ENCODE measurements around the gene PLBD1. TPM values are rescaled to one million over a fixed set of nuclear protein-coding genes. Genes with fewer than 3 reads are reported as not detected.

PLBD1 gene
- total RNA-seq (2014; rRNA removed; shearing (Covaris generic)): 0.46 and 0.54 TPM in 2 replicates
- 0.61 TPM in 1 of 2 replicates, not detected in the other for total RNA-seq (2022)
- Bru-seq, nascent RNA: percentile 21 among the genes with signal in this experiment
- BruChase-seq, experiment 1, labeled RNA remaining after a 6-hour chase: percentile 16 among the genes with signal in this experiment
- percentile 14 among the genes with signal in this experiment for BruChase-seq, experiment 2, labeled RNA remaining after a 2-hour chase
- long read RNA-seq, partial matches to known transcripts: 0 of 2 reads
- long read RNA-seq, other reads (novel, unspliced or antisense): 1 of 2 reads

GRCh38 chr12:14567351-14568162 is at the start of gene PLBD1:
PLBD1 (minus strand) TSS chr12:14567883; CDS start chr12:14567696, 187 bp downstream.
- Histone ChIP-seq H3K36me3 (ENCODE audit: insufficient read depth, low read length) (no peaks in the 10 kb centered on the region), H3K79me2 (ENCODE audit: insufficient read depth, low read depth, low read length) (no peaks in the 10 kb centered on the region), H4K20me1 (ENCODE audit: insufficient read depth, low read length) (no peaks in the 10 kb centered on the region), H3K27ac (ENCODE audit: low read depth, low read length, poor library complexity, severe bottlenecking) (no peak within 1 kb of the TSS), H3K4me3 (ENCODE audit: low read depth, low read length, poor library complexity, severe bottlenecking) (peak within 1 kb of the TSS; percentile 22), H3K9me2 (ENCODE audit: insufficient read depth, low read length) (no peaks in the 10 kb centered on the region), H2AFZ (ENCODE audit: low read length) (peak within 1 kb of the TSS; percentile 72; the same call in 1 of the 2 replicates), H3K4me1 (ENCODE audit: insufficient read depth, low read length, poor library complexity, severe bottlenecking) (peaks cover 12% of the 10 kb centered on the region), H3K4me2 (ENCODE audit: low read length) (peak within 1 kb of the TSS; percentile 49; the same call in 1 of the 2 replicates), H3K9me3 (ENCODE audit: low read length) (no peaks in the 10 kb centered on the region)
- CTCF ChIA-PET (ENCODE audit: unreplicated experiment): no interaction called here
- no TSS peak for BruUV-seq (replicated peaks)
- peak; percentile 46 for DNase-seq (ENCODE audit: low spot score)
- POLR2A ChIA-PET: interaction anchor here (0.6 to 0.9 kb wide), 2 partner anchors 9 to 264 kb away, joined by 3 to 5 read pairs; no protein-coding TSS in a partner anchor
- TF ChIP-seq CTCF (conservative IDR thresholded peaks at IDR 0.05; ENCODE audit: low read length) (no peak), EZH2phosphoT487 (IDR thresholded peaks at IDR 0.05; ENCODE audit: borderline replicate concordance, low read depth, low read length) (no peak)
- intact Hi-C loops (cut with micrococcal nuclease; ENCODE audit: unreplicated experiment): no loop called here

- no peaks in the 10 kb centered on the region for H3K9me2 ChIP-seq (ENCODE audit: insufficient read depth, low read length)
- H3K4me1 ChIP-seq (ENCODE audit: insufficient read depth, low read length, poor library complexity, severe bottlenecking): peaks cover 69% of the 10 kb centered on the region
- H3K27ac ChIP-seq (ENCODE audit: low read depth, low read length, poor library complexity, severe bottlenecking): peak overlapping the region; percentile 99
- no TSS peak for BruUV-seq (replicated peaks)
- no peak for TF ChIP-seq CTCF (conservative IDR thresholded peaks at IDR 0.05; ENCODE audit: low read length)
- peak overlapping the region; percentile 22; the same call in 1 of the 2 replicates for H2AFZ ChIP-seq (ENCODE audit: low read length)
- H3K79me2 ChIP-seq (ENCODE audit: insufficient read depth, low read depth, low read length): no peaks in the 10 kb centered on the region
- peak; percentile 90 for DNase-seq (ENCODE audit: low spot score)
- ChIA-PET CTCF (ENCODE audit: unreplicated experiment) (no interaction called here), POLR2A (interaction anchor here (0.5 to 4.6 kb wide), 7 partner anchors 11 to 344 kb away, joined by 4 to 28 read pairs (median 5); a partner anchor contains a TSS)
- peak overlapping the region; percentile 59 for H3K4me3 ChIP-seq (ENCODE audit: low read depth, low read length, poor library complexity, severe bottlenecking)
- H3K36me3 ChIP-seq (ENCODE audit: insufficient read depth, low read length): peaks cover 29% of the 10 kb centered on the region
- peaks cover 29% of the 10 kb centered on the region for H3K9me3 ChIP-seq (ENCODE audit: low read length)
- peak overlapping the region; percentile 85 for H3K4me2 ChIP-seq (ENCODE audit: low read length)
- H4K20me1 ChIP-seq (ENCODE audit: insufficient read depth, low read length): no peaks in the 10 kb centered on the region
- intact Hi-C loops (cut with micrococcal nuclease; ENCODE audit: unreplicated experiment): loop anchor here (5.0 to 10.0 kb wide), 5 partner anchors 158 to 1890 kb away; partner anchors contain the start of gene ARHGDIB
Measured at GRCh38 chr12:14614704-14615121, 47.0 kb upstream of the PLBD1 start.
